ENCODE results near the gene KRT2. TPM values are rescaled to one million over a fixed set of nuclear protein-coding genes. Genes with fewer than 3 reads are reported as not detected.

KRT2 gene
- total RNA-seq, 2 donors from 2014 or later = 1.4 TPM; not detected in 1

DNA sequence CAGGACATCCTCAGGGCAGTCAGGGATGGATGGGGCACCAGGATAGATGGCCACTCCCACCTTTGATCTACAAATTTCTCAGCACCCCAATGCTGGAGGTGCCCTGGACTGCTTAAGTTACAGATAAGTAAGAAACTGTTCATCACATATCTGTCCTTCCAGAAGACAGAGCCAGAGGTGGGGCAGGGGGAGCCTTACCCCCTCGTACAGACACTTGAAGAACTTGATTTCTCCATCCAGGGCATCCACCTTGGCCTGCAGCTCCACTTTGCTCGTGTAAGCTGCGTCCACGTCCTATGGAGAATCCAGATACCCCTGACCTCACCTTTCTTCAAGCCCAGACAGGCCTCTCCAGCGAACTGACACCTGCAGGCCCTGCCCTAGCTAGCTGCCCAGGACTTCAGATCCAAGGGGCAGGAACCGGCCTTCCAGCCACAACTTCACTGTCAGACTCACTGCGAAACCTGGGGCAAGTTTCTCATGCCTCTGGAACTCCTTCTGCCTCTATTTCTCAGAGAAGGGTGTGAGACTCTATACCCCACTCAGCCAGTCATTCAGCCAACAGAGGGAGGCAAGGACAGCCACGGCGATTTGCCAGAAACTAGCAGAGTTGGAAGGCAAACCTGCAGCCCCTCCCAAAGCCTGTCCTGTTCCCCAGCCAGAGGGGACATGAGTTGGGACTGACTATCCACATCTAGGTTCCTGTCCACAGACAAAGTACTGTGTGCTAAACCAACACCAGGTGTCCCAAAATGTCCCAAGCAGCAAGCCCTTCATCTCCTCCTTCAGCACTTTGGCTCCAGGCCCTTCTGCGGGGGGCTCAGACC is 37.4 kb downstream of the KRT2 start:
- no peak for DNase-seq (ENCODE audit: low spot score)
- Histone ChIP-seq H3K4me1 (ENCODE audit: control insufficient read depth in 1 of 2, low read depth in 2 of 2) (no peaks in the 10 kb centered on the region), H3K9me3 (no peaks in the 10 kb centered on the region), H3K4me3 (no peak overlapping the region), H3K27me3 (replicated peaks; ENCODE audit: insufficient read depth) (no peaks in the 10 kb centered on the region), H3K27ac (no peak overlapping the region), H3K36me3 (no peaks in the 10 kb centered on the region)
- TF ChIP-seq, protein P1, sequence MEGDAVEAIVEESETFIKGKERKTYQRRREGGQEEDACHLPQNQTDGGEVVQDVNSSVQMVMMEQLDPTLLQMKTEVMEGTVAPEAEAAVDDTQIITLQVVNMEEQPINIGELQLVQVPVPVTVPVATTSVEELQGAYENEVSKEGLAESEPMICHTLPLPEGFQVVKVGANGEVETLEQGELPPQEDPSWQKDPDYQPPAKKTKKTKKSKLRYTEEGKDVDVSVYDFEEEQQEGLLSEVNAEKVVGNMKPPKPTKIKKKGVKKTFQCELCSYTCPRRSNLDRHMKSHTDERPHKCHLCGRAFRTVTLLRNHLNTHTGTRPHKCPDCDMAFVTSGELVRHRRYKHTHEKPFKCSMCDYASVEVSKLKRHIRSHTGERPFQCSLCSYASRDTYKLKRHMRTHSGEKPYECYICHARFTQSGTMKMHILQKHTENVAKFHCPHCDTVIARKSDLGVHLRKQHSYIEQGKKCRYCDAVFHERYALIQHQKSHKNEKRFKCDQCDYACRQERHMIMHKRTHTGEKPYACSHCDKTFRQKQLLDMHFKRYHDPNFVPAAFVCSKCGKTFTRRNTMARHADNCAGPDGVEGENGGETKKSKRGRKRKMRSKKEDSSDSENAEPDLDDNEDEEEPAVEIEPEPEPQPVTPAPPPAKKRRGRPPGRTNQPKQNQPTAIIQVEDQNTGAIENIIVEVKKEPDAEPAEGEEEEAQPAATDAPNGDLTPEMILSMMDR (IDR thresholded peaks at IDR 0.05) = no peak
- no peak for ATAC-seq (ENCODE audit: insufficient number of reproducible peaks, low FRiP score, low read depth)

DNA sequence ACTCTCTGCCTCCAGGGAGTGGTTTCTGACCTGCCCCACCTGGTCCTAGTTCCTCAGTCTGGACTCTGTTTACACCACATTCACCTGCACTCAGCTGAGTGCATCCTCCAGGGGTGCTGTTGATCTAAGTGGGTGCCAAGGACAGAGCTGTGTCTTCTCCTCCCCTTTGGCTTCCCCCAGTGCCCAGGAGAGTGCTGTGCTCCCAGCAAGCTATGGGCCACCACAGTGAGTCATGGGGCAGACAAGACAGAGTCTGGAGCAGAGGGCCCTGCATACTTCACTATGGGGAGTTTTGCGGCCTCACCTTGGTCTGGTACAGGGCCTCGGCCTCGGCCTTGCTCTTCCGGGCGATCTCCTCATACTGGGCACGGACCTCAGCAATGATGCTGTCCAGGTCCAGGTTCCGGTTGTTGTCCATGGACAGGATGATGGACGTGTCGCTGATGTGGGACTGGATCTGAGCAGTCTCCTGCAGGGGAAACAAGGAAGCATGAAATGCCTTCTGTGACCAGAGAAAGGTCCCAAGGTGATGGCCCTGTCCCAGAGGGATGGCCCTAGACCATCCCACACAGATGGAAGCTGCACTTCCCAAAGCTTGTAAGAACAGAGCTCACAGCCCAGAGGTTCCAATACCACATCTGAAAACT is 38.5 kb downstream of the KRT2 start:
- TF ChIP-seq, protein P1 (IDR thresholded peaks at IDR 0.05) = no peak
- DNase-seq (ENCODE audit: low spot score) = no peak

DNA sequence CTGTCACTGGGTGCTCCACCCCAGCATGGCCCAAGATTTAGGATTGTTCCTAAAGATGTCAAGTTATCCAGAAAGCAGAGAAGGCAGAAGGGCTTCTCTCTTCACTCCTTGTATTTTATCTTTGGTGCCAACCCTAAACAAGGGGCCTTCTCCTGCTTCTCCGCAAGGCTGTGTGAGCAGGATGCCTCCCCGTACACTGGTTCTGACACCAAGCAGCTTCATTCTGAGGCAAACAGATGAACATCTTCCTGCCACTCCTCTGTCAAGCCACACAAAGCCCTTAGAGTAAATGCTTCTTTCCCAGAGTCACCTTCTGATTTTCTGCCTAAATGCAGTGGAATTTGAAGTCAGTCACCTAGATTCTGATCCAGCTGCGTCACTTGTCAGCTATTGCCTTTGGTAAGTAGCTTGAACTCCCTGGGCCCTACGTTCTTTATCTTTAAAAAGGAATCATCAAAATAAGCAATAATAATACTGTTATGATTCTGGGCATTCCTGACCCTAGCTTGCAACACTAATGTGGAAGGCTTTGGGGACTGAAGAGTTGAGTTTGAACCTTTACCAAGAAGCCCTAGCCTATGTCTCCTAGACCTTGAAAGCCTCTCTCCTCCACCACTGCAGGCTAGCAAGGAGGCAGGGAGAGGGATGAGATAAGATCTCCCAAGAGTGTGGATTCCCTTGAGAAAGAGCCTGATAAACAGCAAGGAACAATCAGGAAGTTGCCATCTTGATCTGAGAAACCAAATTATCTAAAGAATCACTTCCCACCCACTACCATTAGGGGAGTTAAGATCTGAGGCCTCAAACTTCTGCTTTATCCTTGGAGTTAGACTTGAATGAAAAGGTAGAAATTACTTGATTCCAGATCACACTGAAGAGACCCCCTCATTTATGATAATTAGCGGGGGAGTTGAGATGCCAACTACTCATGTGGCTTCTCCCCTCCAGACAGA is 39.3 kb downstream of the KRT2 start:
- H3K4me3 ChIP-seq = no peak overlapping the region
- no peaks in the 10 kb centered on the region for H3K9me3 ChIP-seq
- no peak for DNase-seq (ENCODE audit: low spot score)
- no peaks in the 10 kb centered on the region for H3K4me1 ChIP-seq (ENCODE audit: control insufficient read depth in 1 of 2, low read depth in 2 of 2)
- ATAC-seq (ENCODE audit: insufficient number of reproducible peaks, low FRiP score, low read depth) = no peak
- H3K27ac ChIP-seq = no peak overlapping the region
- TF ChIP-seq, protein P1 (IDR thresholded peaks at IDR 0.05) = no peak
- no peaks in the 10 kb centered on the region for H3K36me3 ChIP-seq
- no peaks in the 10 kb centered on the region for H3K27me3 ChIP-seq (replicated peaks; ENCODE audit: insufficient read depth)

More for the DNA sequence above, 38.5 kb downstream of the KRT2 start:
- Histone ChIP-seq H3K9me3 (no peaks in the 10 kb centered on the region), H3K4me1 (ENCODE audit: control insufficient read depth in 1 of 2, low read depth in 2 of 2) (no peaks in the 10 kb centered on the region), H3K27ac (no peak overlapping the region), H3K27me3 (replicated peaks; ENCODE audit: insufficient read depth) (no peaks in the 10 kb centered on the region), H3K36me3 (no peaks in the 10 kb centered on the region), H3K4me3 (no peak overlapping the region)
- no peak for ATAC-seq (ENCODE audit: insufficient number of reproducible peaks, low FRiP score, low read depth)

DNA sequence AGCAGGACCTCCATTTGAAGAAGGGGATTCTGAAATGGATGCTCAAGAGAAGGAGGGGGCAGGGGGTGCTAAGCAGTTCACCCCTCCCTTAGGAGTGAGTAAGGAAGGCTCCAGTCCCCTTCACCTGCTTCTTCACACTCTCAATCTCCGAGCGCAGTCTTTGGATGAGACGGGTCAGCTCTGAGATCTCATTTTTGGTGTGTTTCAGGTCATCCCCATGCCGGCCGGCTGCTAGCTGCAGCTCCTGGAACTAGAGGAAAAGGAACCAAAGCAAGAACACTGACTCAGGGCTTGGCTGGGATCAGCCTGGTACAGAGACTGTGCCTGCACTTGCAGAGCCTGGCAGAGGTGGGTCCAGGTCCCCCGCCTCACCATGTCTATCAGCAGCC is 40.9 kb downstream of the KRT2 start:
- ATAC-seq (ENCODE audit: insufficient number of reproducible peaks, low FRiP score, low read depth) (no peak), DNase-seq (ENCODE audit: low spot score) (no peak)
- Histone ChIP-seq H3K4me1 (ENCODE audit: control insufficient read depth in 1 of 2, low read depth in 2 of 2) (no peaks in the 10 kb centered on the region), H3K4me3 (no peak overlapping the region), H3K36me3 (no peaks in the 10 kb centered on the region), H3K27me3 (replicated peaks; ENCODE audit: insufficient read depth) (no peaks in the 10 kb centered on the region), H3K27ac (no peak overlapping the region), H3K9me3 (no peaks in the 10 kb centered on the region)
- TF ChIP-seq, protein P1 (IDR thresholded peaks at IDR 0.05) = no peak

All from thoracic aorta (tissue), 2 donors.